ENCODE results near the gene GRID1. TPM values are rescaled to one million over a fixed set of nuclear protein-coding genes. Genes with fewer than 3 reads are reported as not detected.

Gene GRID1
- total and polyA plus RNA-seq, 9 of the 15 experiments (the other 6 are each of a cell fraction or from before 2014, with no cell fraction given): 0.01 to 7.2 (median 1.2) TPM

DNA sequence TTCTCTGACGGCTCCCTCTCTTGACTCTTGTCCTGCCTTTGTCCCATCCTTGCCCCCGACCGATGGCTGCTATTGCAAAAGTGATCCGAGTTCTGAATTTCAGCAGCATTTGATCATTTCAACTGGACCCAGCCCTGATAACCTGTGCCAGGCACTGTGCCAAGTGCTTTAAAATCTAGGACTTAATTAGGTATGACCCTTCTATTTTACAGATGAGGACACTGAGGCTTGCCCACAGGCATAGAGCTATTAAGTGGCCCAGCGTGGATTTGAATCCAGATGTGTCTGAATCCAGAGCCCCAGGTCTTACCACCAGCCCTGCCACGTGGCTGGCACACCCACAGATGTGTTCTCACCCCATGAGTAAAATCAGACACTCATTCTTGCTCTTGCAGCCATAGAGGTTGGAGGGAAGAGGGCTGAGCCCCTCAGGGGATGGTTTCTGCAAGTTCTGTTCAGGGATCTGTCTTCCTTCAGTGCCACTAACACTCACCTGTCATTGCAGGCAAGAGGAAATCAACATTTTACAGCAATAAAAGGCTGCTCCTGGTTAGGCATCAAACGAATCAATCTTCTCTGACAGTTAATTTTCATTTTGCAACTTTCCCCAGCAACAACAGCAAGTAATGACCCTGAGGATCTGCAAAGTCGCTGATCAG lies 101.2 kb downstream of the GRID1 start:
- no peak for TF ChIP-seq ZNF175 (CRISPR knock-in tag; IDR thresholded peaks at IDR 0.05; ENCODE audit: low read depth)
- TF ChIP-seq ZNF696 (CRISPR knock-in tag; conservative IDR thresholded peaks at IDR 0.05): no peak
- no peak for TF ChIP-seq TAF1 (IDR thresholded peaks at IDR 0.05; ENCODE audit: control insufficient read depth, extremely low read depth, insufficient read depth, low read length, severe bottlenecking)
- TF ChIP-seq ILF3 (IDR thresholded peaks at IDR 0.05; ENCODE audit: borderline replicate concordance): no peak
- TF ChIP-seq, protein P1, sequence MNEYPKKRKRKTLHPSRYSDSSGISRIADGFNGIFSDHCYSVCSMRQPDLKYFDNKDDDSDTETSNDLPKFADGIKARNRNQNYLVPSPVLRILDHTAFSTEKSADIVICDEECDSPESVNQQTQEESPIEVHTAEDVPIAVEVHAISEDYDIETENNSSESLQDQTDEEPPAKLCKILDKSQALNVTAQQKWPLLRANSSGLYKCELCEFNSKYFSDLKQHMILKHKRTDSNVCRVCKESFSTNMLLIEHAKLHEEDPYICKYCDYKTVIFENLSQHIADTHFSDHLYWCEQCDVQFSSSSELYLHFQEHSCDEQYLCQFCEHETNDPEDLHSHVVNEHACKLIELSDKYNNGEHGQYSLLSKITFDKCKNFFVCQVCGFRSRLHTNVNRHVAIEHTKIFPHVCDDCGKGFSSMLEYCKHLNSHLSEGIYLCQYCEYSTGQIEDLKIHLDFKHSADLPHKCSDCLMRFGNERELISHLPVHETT (CRISPR knock-in tag; conservative IDR thresholded peaks at IDR 0.05 in 1 of 2, IDR thresholded peaks at IDR 0.05 in 1 of 2): no peak
- no peak for TF ChIP-seq ATF1 (CRISPR knock-in tag; IDR thresholded peaks at IDR 0.05)
- no peak for TF ChIP-seq ATF1 (tag; IDR thresholded peaks at IDR 0.05)
- no peak for TF ChIP-seq ATF7 (IDR thresholded peaks at IDR 0.05)
- TF ChIP-seq, protein P2, sequence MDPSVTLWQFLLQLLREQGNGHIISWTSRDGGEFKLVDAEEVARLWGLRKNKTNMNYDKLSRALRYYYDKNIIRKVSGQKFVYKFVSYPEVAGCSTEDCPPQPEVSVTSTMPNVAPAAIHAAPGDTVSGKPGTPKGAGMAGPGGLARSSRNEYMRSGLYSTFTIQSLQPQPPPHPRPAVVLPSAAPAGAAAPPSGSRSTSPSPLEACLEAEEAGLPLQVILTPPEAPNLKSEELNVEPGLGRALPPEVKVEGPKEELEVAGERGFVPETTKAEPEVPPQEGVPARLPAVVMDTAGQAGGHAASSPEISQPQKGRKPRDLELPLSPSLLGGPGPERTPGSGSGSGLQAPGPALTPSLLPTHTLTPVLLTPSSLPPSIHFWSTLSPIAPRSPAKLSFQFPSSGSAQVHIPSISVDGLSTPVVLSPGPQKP (CRISPR knock-in tag; IDR thresholded peaks at IDR 0.05): no peak
- Histone ChIP-seq H4K20me1 (replicated peaks; ENCODE audit: control insufficient read depth, insufficient read depth, low read length) (no peaks in the 10 kb centered on the region), H3K9me1 (ENCODE audit: control insufficient read depth, insufficient read depth, low read length) (no peaks in the 10 kb centered on the region), H2AFZ (ENCODE audit: low read depth, low read length) (no peak overlapping the region), H3K9ac (ENCODE audit: insufficient read depth in 1 of 2, low read depth in 2 of 2, low read length in 2 of 2) (no peak overlapping the region), H3K36me3 (ENCODE audit: control insufficient read depth, insufficient read depth, low read length) (no peaks in the 10 kb centered on the region), H3K4me3 (no peak overlapping the region), H3K79me2 (ENCODE audit: control insufficient read depth, insufficient read depth, low read length) (no peaks in the 10 kb centered on the region), H3K4me2 (ENCODE audit: insufficient read depth, low read length) (no peak overlapping the region), H3K27me3 (ENCODE audit: control insufficient read depth in 2 of 2, insufficient read depth in 2 of 2, low read length in 2 of 2) (peaks cover 0 to 6% of the 10 kb centered on the region in 2 experiments; a peak in 1 of 5 replicates), H3K27ac (ENCODE audit: extremely low read depth, low read depth, low read length) (no peak overlapping the region), H3K4me1 (replicated peaks in 1 of 2; ENCODE audit: control insufficient read depth in 2 of 2, insufficient read depth in 2 of 2, low read length in 2 of 2) (peaks cover 0 to 4% of the 10 kb centered on the region in 2 experiments; a peak in 1 of 5 replicates), H3K9me3 (replicated peaks; ENCODE audit: control insufficient read depth, insufficient read depth, low read depth, low read length) (no peaks in the 10 kb centered on the region)
- in situ Hi-C loops (cut with MboI) (loop anchor here (10.0 kb wide), 1 partner anchor 109 kb away; no protein-coding TSS in a partner anchor), intact Hi-C loops (cut with micrococcal nuclease) (no loop called here)
- BruUV-seq (replicated peaks): no TSS peak
- FAIRE-seq (no peak), DNase-seq (ENCODE audit: extremely low read depth in 1 of 4, low spot score in 3 of 4) (no peak), ATAC-seq (no peak)
- ChIA-PET POLR2A (interaction anchor here (0.6 kb wide), 1 partner anchor 36 kb away, joined by 4 read pairs; no protein-coding TSS in a partner anchor), CTCF (ENCODE audit: low intra/inter-chr PET ratio) (no interaction called here)
- 0% methylated on average over 7 of the region's 8 CpGs for WGBS (ENCODE audit: insufficient coverage, low coverage, missing lambda C conversion rate)
